K562 (cell line): Measurements from ENCODE around the gene ZNF195. TPM values are rescaled to one million over a fixed set of nuclear protein-coding genes. Genes with fewer than 3 reads are reported as not detected.
A peak's percentile ranks its signal among the peaks of the same experiment; 100 is the strongest.

ENCODE experiments used
- ARHGAP35 ChIP-seq: fragments of 450-650 bp; IDR thresholded peaks from 2 replicates; pipeline ENCODE4 v1.6.1; 2018; ENCODE audit not compliant: partially characterized antibody
- CBFB ChIP-seq: sonication (generic); formaldehyde crosslinking; IDR thresholded peaks from 2 replicates; pipeline ENCODE4 v1.4.0; 2020; ENCODE audit warnings: mild to moderate bottlenecking, missing genetic modification reagents
- MTA3 ChIP-seq: fragments of 450-650 bp; formaldehyde crosslinking; IDR thresholded peaks from 2 replicates; pipeline ENCODE4 v1.6.1; 2017; ENCODE audit warnings: mild to moderate bottlenecking, borderline replicate concordance
- NCOA6 ChIP-seq: fragments of 450-650 bp; IDR thresholded peaks from 2 replicates; pipeline ENCODE4 v1.6.1; 2017; ENCODE audit warnings: mild to moderate bottlenecking
- NELFE ChIP-seq: IDR thresholded peaks from 2 replicates; pipeline ENCODE4 v1.6.1; 2011; ENCODE audit warnings: mild to moderate bottlenecking; ENCODE audit not compliant: insufficient read depth, insufficient read length
- RBFOX2 ChIP-seq: fragments of 200-400 bp; formaldehyde crosslinking; IDR thresholded peaks from 2 replicates; pipeline ENCODE4 v1.6.1; 2017; ENCODE audit warnings: low read depth, mild to moderate bottlenecking, low read length, moderate library complexity
- RUNX1 ChIP-seq: sonication (generic); IDR thresholded peaks from 2 replicates; pipeline ENCODE4 v1.6.1; 2016; ENCODE audit warnings: antibody characterized with exemption, low read depth
- SAFB ChIP-seq: fragments of 200-400 bp; formaldehyde crosslinking; IDR thresholded peaks from 2 replicates; pipeline ENCODE4 v1.6.1; 2017; ENCODE audit warnings: low read depth, low read length, borderline replicate concordance
- SRSF1 ChIP-seq: fragments of 200-400 bp; formaldehyde crosslinking; IDR thresholded peaks from 2 replicates; pipeline ENCODE4 v1.6.1; 2017; ENCODE audit warnings: mild to moderate bottlenecking, low read depth, low read length, moderate library complexity
- ZC3H8 ChIP-seq: fragments of 450-650 bp; IDR thresholded peaks from 2 replicates; pipeline ENCODE4 v1.6.1; 2017
- ZNF830 ChIP-seq: fragments of 250-450 bp; sonication (Bioruptor Pico); IDR thresholded peaks from 2 replicates; pipeline ENCODE4 v1.5.0; 2021; ENCODE audit warnings: mild to moderate bottlenecking
- polyA plus RNA-seq, 8 experiments: library from polyadenylated mRNA; depleted of rRNA in 4 of 8; stranded (reverse) in 5 of 8; unstranded in 3 of 8; fragments of >200 nt; fragmentation: Nextera tagmentation in 2 of 8; fragmentation: Illumina TruSeq in 1 of 8; extraction: Ambion mirVana in 2 of 8; extraction: Trizol in 1 of 8; gene quantifications; 2 replicates each; pipeline versions ENCODE4 v1.2.1 to v1.2.3, GENCODE V29; 2011 to 2014; ENCODE audit warnings: inconsistent platforms in 1 of 8, missing spikeins in 1 of 8
- total RNA-seq, 7 experiments: library from RNA; depleted of rRNA in 6 of 7; stranded (reverse); fragments of >200 nt in 6 of 7; fragmentation: Illumina TruSeq in 2 of 7; extraction: Trizol in 2 of 7; gene quantifications; 2 replicates each; pipeline versions ENCODE4 v1.2.1 to v1.2.3, GENCODE V29; 2011 to 2021; ENCODE audit warnings: low replicate concordance in 1 of 7
- TF ChIP-seq, protein P1 (sequence below): sonication (generic); formaldehyde crosslinking; IDR thresholded peaks from 2 replicates; pipeline ENCODE4 v1.8.0; 2022; ENCODE audit warnings: missing genetic modification reagents, mild to moderate bottlenecking, borderline replicate concordance
- TF ChIP-seq, protein P2 (sequence below), 2 experiments: fragments of 450-650 bp; IDR thresholded peaks; 2 replicates each; pipeline ENCODE4 v1.6.1; 2018; ENCODE audit warnings: mild to moderate bottlenecking in 2 of 2, low read depth in 1 of 2; ENCODE audit not compliant: partially characterized antibody in 2 of 2
- TF ChIP-seq, protein P3 (sequence below): conservative IDR thresholded peaks from 2 replicates; pipeline ENCODE4 v1.6.1; 2011; ENCODE audit warnings: low read depth, mild to moderate bottlenecking, low read length; ENCODE audit not compliant: control insufficient read depth
- TF ChIP-seq, protein P4 (sequence below): fragments of 450-650 bp; formaldehyde crosslinking; IDR thresholded peaks from 2 replicates; pipeline ENCODE4 v1.4.0; 2022; ENCODE audit warnings: missing genetic modification characterization
- TF ChIP-seq, protein P5 (sequence below): sonication (generic); formaldehyde crosslinking; IDR thresholded peaks from 2 replicates; pipeline ENCODE4 v1.8.0; 2022; ENCODE audit warnings: mild to moderate bottlenecking, missing genetic modification reagents

ZNF195 gene
- total and polyA plus RNA-seq, 9 of the 15 experiments (the other 6 are each of a cell fraction or from before 2014, with no cell fraction given), result 42.1 to 75.5 (median 60.4) TPM

DNA sequence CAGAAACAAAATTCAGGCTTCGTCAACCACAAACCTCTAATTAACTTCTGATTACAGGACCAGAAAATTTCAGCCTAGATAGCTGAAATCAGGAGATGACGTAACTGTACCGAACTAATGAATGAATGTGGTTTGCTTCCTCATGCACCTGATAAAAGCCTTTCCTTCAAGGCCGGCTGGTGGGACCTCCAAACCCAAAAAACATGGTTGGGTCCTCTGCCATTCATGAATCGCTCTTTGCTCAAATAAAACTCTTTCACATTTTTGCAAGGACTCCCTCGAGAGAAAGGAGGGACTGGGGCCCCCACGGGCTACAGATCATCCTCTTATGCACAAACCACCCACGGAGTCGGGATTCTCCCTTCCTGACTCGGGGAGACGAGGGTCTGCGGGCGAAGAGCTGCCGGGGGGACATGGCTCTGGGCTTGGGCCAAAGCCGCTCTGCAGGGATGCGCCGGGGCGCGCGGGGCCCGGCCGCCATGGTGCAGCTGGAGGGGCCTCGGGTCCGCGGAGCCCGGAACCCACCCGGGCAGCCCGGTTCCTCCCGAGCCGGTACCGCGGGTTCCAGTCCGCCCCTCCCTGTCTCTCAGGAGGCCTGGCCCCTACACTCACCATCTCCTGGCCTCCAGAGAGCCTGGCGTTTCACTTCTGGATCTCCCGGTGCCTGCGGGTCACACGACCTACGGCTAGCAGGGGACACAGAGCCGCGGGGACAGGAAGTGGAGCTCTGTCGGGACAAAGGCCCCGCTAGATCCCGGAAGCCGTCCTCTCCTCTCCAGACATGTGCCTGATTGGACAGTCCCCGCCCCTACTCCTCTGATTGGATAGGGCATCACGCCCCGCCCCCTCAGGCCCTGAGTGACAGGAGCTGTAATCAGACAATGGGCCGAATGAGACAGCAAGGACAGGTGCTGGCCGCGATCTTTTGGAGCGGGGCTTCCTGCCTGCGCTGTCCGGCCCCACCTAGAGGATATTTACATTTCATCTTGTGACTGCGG is at the start of gene ZNF195 (continued):
- TF ChIP-seq, protein P1, sequence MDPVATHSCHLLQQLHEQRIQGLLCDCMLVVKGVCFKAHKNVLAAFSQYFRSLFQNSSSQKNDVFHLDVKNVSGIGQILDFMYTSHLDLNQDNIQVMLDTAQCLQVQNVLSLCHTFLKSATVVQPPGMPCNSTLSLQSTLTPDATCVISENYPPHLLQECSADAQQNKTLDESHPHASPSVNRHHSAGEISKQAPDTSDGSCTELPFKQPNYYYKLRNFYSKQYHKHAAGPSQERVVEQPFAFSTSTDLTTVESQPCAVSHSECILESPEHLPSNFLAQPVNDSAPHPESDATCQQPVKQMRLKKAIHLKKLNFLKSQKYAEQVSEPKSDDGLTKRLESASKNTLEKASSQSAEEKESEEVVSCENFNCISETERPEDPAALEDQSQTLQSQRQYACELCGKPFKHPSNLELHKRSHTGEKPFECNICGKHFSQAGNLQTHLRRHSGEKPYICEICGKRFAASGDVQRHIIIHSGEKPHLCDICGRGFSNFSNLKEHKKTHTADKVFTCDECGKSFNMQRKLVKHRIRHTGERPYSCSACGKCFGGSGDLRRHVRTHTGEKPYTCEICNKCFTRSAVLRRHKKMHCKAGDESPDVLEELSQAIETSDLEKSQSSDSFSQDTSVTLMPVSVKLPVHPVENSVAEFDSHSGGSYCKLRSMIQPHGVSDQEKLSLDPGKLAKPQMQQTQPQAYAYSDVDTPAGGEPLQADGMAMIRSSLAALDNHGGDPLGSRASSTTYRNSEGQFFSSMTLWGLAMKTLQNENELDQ (CRISPR knock-in tag), result no peak
- TF ChIP-seq RUNX1, result no peak
- no peak for TF ChIP-seq ARHGAP35
- no peak for TF ChIP-seq SAFB
- TF ChIP-seq NELFE, result no peak
- peak; percentile 76; the same call in 1 of the 2 replicates for TF ChIP-seq MTA3
- no peak for TF ChIP-seq SRSF1
- TF ChIP-seq ZNF830 (CRISPR knock-in tag), result peak; percentile 46; the same call in 1 of the 2 replicates
- TF ChIP-seq, protein P2, sequence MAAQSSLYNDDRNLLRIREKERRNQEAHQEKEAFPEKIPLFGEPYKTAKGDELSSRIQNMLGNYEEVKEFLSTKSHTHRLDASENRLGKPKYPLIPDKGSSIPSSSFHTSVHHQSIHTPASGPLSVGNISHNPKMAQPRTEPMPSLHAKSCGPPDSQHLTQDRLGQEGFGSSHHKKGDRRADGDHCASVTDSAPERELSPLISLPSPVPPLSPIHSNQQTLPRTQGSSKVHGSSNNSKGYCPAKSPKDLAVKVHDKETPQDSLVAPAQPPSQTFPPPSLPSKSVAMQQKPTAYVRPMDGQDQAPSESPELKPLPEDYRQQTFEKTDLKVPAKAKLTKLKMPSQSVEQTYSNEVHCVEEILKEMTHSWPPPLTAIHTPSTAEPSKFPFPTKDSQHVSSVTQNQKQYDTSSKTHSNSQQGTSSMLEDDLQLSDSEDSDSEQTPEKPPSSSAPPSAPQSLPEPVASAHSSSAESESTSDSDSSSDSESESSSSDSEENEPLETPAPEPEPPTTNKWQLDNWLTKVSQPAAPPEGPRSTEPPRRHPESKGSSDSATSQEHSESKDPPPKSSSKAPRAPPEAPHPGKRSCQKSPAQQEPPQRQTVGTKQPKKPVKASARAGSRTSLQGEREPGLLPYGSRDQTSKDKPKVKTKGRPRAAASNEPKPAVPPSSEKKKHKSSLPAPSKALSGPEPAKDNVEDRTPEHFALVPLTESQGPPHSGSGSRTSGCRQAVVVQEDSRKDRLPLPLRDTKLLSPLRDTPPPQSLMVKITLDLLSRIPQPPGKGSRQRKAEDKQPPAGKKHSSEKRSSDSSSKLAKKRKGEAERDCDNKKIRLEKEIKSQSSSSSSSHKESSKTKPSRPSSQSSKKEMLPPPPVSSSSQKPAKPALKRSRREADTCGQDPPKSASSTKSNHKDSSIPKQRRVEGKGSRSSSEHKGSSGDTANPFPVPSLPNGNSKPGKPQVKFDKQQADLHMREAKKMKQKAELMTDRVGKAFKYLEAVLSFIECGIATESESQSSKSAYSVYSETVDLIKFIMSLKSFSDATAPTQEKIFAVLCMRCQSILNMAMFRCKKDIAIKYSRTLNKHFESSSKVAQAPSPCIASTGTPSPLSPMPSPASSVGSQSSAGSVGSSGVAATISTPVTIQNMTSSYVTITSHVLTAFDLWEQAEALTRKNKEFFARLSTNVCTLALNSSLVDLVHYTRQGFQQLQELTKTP (IDR thresholded peaks at IDR 0.05; ENCODE audit: low read depth in 1 of 2, partially characterized antibody in 2 of 2), result peak in 1 of 2 experiments; percentile 70
- no peak for TF ChIP-seq CBFB (CRISPR knock-in tag)
- TF ChIP-seq, protein P3, sequence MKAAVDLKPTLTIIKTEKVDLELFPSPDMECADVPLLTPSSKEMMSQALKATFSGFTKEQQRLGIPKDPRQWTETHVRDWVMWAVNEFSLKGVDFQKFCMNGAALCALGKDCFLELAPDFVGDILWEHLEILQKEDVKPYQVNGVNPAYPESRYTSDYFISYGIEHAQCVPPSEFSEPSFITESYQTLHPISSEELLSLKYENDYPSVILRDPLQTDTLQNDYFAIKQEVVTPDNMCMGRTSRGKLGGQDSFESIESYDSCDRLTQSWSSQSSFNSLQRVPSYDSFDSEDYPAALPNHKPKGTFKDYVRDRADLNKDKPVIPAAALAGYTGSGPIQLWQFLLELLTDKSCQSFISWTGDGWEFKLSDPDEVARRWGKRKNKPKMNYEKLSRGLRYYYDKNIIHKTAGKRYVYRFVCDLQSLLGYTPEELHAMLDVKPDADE, result 0 out of 2 replicates have a peak, but pooled peaks have one; percentile 42
- no peak for TF ChIP-seq NCOA6
- TF ChIP-seq, protein P4, sequence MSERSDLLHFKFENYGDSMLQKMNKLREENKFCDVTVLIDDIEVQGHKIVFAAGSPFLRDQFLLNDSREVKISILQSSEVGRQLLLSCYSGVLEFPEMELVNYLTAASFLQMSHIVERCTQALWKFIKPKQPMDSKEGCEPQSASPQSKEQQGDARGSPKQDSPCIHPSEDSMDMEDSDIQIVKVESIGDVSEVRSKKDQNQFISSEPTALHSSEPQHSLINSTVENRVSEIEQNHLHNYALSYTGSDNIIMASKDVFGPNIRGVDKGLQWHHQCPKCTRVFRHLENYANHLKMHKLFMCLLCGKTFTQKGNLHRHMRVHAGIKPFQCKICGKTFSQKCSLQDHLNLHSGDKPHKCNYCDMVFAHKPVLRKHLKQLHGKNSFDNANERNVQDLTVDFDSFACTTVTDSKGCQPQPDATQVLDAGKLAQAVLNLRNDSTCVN (CRISPR knock-in tag), result no peak
- TF ChIP-seq, protein P5, sequence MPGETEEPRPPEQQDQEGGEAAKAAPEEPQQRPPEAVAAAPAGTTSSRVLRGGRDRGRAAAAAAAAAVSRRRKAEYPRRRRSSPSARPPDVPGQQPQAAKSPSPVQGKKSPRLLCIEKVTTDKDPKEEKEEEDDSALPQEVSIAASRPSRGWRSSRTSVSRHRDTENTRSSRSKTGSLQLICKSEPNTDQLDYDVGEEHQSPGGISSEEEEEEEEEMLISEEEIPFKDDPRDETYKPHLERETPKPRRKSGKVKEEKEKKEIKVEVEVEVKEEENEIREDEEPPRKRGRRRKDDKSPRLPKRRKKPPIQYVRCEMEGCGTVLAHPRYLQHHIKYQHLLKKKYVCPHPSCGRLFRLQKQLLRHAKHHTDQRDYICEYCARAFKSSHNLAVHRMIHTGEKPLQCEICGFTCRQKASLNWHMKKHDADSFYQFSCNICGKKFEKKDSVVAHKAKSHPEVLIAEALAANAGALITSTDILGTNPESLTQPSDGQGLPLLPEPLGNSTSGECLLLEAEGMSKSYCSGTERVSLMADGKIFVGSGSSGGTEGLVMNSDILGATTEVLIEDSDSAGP (CRISPR knock-in tag), result no peak
- no peak for TF ChIP-seq ZC3H8
- TF ChIP-seq RBFOX2, result peak; percentile 99
